Measurements from ENCODE around the gene SND1. TPM values are rescaled to one million over a fixed set of nuclear protein-coding genes. Genes with fewer than 3 reads are reported as not detected.
A peak's percentile ranks its signal among the peaks of the same experiment; 100 is the strongest.

SND1 gene
- total RNA-seq, 1 donor = 241 TPM

DNA sequence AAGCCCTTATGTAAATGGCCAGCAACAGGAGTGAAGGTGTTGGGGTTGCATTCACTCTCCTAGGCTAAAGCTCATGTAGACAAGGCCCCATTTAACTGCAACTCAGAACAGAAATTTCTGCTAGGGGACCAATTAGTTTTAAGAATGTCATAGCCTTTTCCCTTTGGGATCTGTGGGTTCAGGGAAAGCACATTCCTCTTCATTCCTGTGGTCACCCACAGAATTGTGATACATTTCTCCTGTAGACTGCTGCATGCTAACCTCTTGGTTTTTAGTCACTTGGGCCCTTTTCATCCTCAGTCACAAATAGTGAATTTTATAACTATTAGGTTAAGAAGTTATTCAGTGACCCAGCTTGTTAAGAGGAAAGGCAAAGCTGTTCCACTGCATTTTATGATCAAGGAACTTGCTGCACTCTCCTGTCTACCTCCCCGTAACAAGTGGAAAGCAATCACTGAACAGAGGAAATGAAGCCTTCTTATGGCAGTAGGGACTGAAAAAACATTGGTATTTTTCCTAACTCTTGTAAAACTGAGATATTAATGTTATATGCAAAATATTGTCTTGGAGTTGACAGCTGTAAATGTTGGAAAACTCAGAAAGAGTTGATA, 124.9 kb downstream of the SND1 start:
- TF ChIP-seq, protein P1, sequence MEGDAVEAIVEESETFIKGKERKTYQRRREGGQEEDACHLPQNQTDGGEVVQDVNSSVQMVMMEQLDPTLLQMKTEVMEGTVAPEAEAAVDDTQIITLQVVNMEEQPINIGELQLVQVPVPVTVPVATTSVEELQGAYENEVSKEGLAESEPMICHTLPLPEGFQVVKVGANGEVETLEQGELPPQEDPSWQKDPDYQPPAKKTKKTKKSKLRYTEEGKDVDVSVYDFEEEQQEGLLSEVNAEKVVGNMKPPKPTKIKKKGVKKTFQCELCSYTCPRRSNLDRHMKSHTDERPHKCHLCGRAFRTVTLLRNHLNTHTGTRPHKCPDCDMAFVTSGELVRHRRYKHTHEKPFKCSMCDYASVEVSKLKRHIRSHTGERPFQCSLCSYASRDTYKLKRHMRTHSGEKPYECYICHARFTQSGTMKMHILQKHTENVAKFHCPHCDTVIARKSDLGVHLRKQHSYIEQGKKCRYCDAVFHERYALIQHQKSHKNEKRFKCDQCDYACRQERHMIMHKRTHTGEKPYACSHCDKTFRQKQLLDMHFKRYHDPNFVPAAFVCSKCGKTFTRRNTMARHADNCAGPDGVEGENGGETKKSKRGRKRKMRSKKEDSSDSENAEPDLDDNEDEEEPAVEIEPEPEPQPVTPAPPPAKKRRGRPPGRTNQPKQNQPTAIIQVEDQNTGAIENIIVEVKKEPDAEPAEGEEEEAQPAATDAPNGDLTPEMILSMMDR (IDR thresholded peaks at IDR 0.05; ENCODE audit: insufficient read depth, low read depth, low read length) = no peak
- DNase-seq (ENCODE audit: low read depth) = peak; percentile 74
- no peak overlapping the region for H3K4me3 ChIP-seq (ENCODE audit: low read depth, low read length)

DNA sequence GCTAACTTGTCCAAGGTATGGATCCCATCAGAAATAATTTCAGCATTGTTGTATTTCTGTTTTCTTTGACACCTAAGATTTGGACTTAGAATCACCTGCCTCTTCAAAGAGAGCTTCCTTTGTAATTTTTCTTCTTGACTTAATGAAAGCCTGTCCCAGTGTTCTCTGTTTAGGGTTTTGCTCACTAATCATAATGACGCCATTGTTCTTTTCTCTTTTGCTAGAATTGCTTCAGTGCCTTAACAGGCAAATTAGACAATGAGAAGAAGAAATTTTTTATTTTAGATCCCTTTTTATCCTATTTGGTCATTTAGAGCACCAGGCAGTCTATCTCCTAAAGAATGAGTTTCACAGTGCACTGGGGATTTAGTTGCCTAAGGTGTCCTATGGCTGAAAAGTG, 128.5 kb downstream of the SND1 start:
- DNase-seq (ENCODE audit: low read depth) = no peak
- TF ChIP-seq, protein P1 (IDR thresholded peaks at IDR 0.05; ENCODE audit: insufficient read depth, low read depth, low read length) = no peak

DNA sequence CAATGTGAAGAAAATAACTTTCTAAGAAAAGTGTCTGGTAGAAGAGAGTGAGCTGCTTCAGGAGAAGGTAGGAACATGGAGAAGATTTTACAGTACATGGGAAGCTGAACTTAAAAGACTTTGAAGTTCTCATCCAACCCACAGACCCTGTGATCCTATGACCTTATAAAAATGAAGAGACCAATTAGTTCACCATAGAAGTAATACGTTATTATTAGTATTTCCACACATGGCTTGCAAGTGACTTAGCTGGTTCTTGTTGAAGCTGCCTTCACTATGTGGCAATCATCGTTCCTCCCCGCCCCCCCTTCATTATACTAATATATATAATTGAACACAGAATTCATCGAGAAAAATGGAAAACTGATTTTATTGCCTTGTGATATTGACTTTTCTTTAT, 129.1 kb downstream of the SND1 start:
- H3K4me3 ChIP-seq (ENCODE audit: low read depth, low read length) = no peak overlapping the region
- TF ChIP-seq, protein P1 (IDR thresholded peaks at IDR 0.05; ENCODE audit: insufficient read depth, low read depth, low read length) = no peak
- no peak for DNase-seq (ENCODE audit: low read depth)

More for the DNA sequence above, 128.5 kb downstream of the SND1 start:
- H3K4me3 ChIP-seq (ENCODE audit: low read depth, low read length) = no peak overlapping the region

DNA sequence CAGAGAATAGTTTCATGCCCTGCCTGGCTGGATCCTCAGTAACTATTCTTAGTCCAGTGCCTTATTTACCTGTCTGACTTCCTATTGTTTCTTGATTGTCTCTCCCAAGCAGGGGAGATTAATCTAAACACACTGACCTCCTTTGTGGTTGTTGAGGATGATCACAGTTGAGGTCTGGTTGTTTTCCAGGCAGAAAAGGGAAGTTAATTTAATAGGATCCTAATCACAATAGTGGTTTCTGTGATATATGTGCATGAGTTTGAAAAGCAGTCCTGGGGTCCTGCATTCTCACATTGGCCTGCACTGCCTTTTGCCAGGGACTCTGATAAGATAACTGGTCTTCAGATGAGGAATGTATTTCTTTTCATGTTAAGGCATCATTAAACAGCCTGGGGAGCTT, 130.1 kb downstream of the SND1 start:
- H3K4me3 ChIP-seq (ENCODE audit: low read depth, low read length) = no peak overlapping the region
- TF ChIP-seq, protein P1 (IDR thresholded peaks at IDR 0.05; ENCODE audit: insufficient read depth, low read depth, low read length) = no peak
- no peak for DNase-seq (ENCODE audit: low read depth)

DNA sequence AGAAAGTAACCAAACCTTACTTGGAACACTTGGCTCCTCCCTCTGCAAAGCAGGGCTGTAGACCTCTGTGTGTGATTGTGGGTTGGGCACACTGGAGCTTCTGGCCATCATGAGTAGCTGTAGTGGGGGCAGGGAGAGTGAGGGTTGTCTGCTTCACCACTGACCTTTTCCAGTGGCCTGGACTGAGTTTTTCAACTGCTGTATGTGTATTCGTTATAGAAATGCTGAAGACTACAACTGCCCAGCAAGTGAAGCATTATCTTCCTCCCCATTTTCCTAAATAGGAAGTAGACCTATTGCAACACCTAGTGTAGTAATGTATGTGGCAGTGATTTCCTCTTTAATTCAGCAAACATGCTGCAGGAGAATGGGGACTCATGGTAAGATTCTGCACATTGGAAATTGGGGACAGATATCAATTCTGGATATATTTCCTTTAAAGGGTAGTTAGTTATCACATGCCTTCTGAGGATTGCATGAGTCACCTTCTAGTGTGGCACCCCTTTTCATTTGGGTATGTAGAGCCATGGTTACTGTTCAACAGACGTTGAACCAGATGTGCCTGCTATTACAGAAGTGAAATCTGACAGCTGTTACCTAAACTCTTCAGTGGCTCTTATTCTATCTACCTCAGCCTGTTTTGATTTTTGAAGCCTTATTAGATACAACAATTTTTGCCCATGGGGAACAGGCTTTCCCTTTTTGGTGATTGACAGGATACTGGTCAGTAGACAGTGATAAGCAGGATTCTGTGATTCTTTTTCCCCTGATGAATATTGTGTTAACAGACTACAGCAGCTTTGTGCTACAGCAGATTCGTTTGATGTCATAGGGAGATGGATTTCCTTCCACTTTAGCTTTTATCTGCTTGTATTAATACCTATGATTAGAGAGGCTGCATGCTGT, 130.9 kb downstream of the SND1 start:
- DNase-seq (ENCODE audit: low read depth) = peak; percentile 35
- TF ChIP-seq, protein P1 (IDR thresholded peaks at IDR 0.05; ENCODE audit: insufficient read depth, low read depth, low read length) = no peak
- no peak overlapping the region for H3K4me3 ChIP-seq (ENCODE audit: low read depth, low read length)

DNA sequence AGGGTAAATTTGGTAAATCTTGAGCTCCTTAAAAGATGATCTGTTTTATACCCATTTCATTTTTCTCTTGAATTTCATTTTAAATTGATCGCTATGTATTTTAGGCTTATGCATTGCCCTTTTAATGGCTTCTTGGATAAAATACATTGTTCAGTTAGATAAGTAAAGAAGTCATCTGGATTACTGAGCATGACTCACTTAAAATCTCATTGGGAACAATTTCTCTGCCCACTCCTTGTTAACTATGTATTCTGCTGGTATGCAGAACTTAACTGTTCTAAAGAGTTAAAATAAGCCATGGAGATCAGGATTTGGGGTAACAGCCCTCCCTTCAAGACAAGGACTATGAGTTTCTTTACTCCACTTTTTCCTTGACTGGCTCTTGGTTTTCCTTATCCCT, 134.2 kb downstream of the SND1 start:
- TF ChIP-seq, protein P1 (IDR thresholded peaks at IDR 0.05; ENCODE audit: insufficient read depth, low read depth, low read length) = no peak
- DNase-seq (ENCODE audit: low read depth) = no peak
- H3K4me3 ChIP-seq (ENCODE audit: low read depth, low read length) = no peak overlapping the region
